IMR-90 (cell line): ENCODE results near the gene ZFP36L2.

Experiments
- BHLHE40 ChIP-seq: fragments of 150-350 bp; IDR thresholded peaks from 2 replicates; pipeline ENCODE4 v1.6.1; 2016; ENCODE audit warnings: mild to moderate bottlenecking, low read depth, low read length
- CEBPB ChIP-seq: IDR thresholded peaks from 2 replicates; pipeline ENCODE4 v1.6.1; 2012; ENCODE audit warnings: low read depth, low read length, improper control_type of control experiment
- CHD1 ChIP-seq: IDR thresholded peaks from 2 replicates; pipeline ENCODE4 v1.6.1; 2012; ENCODE audit warnings: low read depth, low read length, improper control_type of control experiment
- MAFK ChIP-seq: IDR thresholded peaks from 2 replicates; pipeline ENCODE4 v1.6.1; 2012; ENCODE audit warnings: low read depth, low read length, improper control_type of control experiment
- MAZ ChIP-seq: IDR thresholded peaks from 2 replicates; pipeline ENCODE4 v1.6.1; 2012; ENCODE audit warnings: low read depth, mild to moderate bottlenecking, low read length, improper control_type of control experiment, moderate library complexity, borderline replicate concordance
- MXI1 ChIP-seq: IDR thresholded peaks from 2 replicates; pipeline ENCODE4 v1.6.1; 2012; ENCODE audit warnings: low read depth, mild to moderate bottlenecking, low read length, moderate library complexity, borderline replicate concordance
- NFE2L2 ChIP-seq: fragments of 150-350 bp; IDR thresholded peaks from 2 replicates; pipeline ENCODE4 v1.6.1; 2016; ENCODE audit warnings: low read depth, mild to moderate bottlenecking, low read length
- POLR2A ChIP-seq: IDR thresholded peaks from 2 replicates; pipeline ENCODE4 v1.6.1; 2012; ENCODE audit warnings: mild to moderate bottlenecking, low read depth, low read length
- RAD21 ChIP-seq: IDR thresholded peaks from 2 replicates; pipeline ENCODE4 v1.6.1; 2012; ENCODE audit warnings: low read length, improper control_type of control experiment
- RFX5 ChIP-seq: IDR thresholded peaks from 2 replicates; pipeline ENCODE4 v1.8.0; 2012; ENCODE audit warnings: low read depth, mild to moderate bottlenecking, low read length, moderate library complexity
- SMC3 ChIP-seq: fragments of 150-350 bp; IDR thresholded peaks from 2 replicates; pipeline ENCODE4 v1.6.1; 2016; ENCODE audit warnings: low read depth, mild to moderate bottlenecking, antibody characterized with exemption, low read length, moderate library complexity
- TF ChIP-seq, protein P1 (sequence below): conservative IDR thresholded peaks from 2 replicates; pipeline ENCODE4 v1.5.1; 2012; ENCODE audit warnings: mild to moderate bottlenecking, low read depth, low read length, improper control_type of control experiment
- TF ChIP-seq, protein P2 (sequence below): fragments of 150-350 bp; IDR thresholded peaks from 2 replicates; pipeline ENCODE4 v1.6.1; 2017; ENCODE audit warnings: mild to moderate bottlenecking, antibody characterized with exemption, low read length, low read depth

DNA sequence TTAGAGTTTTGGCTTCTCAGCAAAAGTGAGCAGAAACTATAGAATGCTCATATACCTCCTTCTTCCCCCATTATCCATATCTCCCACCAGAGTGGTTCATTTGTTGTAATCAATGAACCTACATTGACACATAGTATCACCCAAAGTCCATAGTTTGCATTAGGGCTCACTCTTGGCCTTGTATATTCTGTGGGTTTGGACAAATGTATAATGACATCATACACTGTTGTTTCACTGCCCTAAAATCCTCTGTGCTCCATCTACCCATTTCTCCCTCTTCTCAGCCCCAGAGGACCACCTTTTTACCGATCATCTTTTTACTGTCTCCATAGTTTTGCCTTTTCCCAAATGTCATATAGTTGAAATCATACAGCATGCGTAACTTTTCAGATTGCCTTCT, 24.1 kb downstream of the ZFP36L2 start:
- TF ChIP-seq, protein P1, sequence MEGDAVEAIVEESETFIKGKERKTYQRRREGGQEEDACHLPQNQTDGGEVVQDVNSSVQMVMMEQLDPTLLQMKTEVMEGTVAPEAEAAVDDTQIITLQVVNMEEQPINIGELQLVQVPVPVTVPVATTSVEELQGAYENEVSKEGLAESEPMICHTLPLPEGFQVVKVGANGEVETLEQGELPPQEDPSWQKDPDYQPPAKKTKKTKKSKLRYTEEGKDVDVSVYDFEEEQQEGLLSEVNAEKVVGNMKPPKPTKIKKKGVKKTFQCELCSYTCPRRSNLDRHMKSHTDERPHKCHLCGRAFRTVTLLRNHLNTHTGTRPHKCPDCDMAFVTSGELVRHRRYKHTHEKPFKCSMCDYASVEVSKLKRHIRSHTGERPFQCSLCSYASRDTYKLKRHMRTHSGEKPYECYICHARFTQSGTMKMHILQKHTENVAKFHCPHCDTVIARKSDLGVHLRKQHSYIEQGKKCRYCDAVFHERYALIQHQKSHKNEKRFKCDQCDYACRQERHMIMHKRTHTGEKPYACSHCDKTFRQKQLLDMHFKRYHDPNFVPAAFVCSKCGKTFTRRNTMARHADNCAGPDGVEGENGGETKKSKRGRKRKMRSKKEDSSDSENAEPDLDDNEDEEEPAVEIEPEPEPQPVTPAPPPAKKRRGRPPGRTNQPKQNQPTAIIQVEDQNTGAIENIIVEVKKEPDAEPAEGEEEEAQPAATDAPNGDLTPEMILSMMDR, result no peak
- no peak for TF ChIP-seq BHLHE40
- TF ChIP-seq POLR2A, result no peak
- no peak for TF ChIP-seq RFX5
- TF ChIP-seq MXI1, result no peak
- no peak for TF ChIP-seq RAD21
- TF ChIP-seq NFE2L2, result no peak
- TF ChIP-seq, protein P2, sequence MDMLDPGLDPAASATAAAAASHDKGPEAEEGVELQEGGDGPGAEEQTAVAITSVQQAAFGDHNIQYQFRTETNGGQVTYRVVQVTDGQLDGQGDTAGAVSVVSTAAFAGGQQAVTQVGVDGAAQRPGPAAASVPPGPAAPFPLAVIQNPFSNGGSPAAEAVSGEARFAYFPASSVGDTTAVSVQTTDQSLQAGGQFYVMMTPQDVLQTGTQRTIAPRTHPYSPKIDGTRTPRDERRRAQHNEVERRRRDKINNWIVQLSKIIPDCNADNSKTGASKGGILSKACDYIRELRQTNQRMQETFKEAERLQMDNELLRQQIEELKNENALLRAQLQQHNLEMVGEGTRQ, result no peak
- no peak for TF ChIP-seq SMC3
- no peak for TF ChIP-seq MAFK
- no peak for TF ChIP-seq CEBPB
- TF ChIP-seq MAZ, result no peak
- no peak for TF ChIP-seq CHD1
